ENCODE measurements around the gene C2orf68.

C2orf68 gene

GRCh38 chr2:85647823-85648526 is 36.1 kb upstream of the C2orf68 start:
- Histone ChIP-seq H3K4me2 (ENCODE audit: low read depth, low read length, poor library complexity, severe bottlenecking) (no peak overlapping the region), H3K9me3 (ENCODE audit: insufficient read depth, low read length) (no peaks in the 10 kb centered on the region), H3K79me2 (ENCODE audit: insufficient read depth, low read length) (no peaks in the 10 kb centered on the region), H3K27me3 (ENCODE audit: low read length) (no peaks in the 10 kb centered on the region), H4K20me1 (ENCODE audit: low read depth, low read length) (0 out of 2 replicates have a peak, but pooled peaks cover 8% of the 10 kb centered on the region), H3K27ac (ENCODE audit: low read depth, low read length) (no peak overlapping the region), H3K4me3 (ENCODE audit: insufficient read depth, low read length, poor library complexity, severe bottlenecking) (no peak overlapping the region), H3K9ac (ENCODE audit: low read length) (no peak overlapping the region), H3K9me2 (replicated peaks; ENCODE audit: insufficient read depth, low read length) (no peaks in the 10 kb centered on the region), H3F3A (ENCODE audit: insufficient read depth) (no peaks in the 10 kb centered on the region), H3K36me3 (ENCODE audit: low read length) (peaks cover 22% of the 10 kb centered on the region), H2AFZ (ENCODE audit: low read depth, low read length, severe bottlenecking) (no peak overlapping the region)
- TF ChIP-seq EZH2phosphoT487 (conservative IDR thresholded peaks at IDR 0.05; ENCODE audit: low read length): no peak
- TF ChIP-seq CTCF (IDR thresholded peaks at IDR 0.05; ENCODE audit: insufficient read depth, low read length, poor library complexity, severe bottlenecking): no peak

GRCh38 chr2:85646166-85646565 is 34.3 kb upstream of the C2orf68 start:
- Histone ChIP-seq H3K36me3 (ENCODE audit: low read length) (peaks cover 34% of the 10 kb centered on the region), H2AFZ (ENCODE audit: low read depth, low read length, severe bottlenecking) (no peak overlapping the region), H3K79me2 (ENCODE audit: insufficient read depth, low read length) (no peaks in the 10 kb centered on the region), H3K27me3 (ENCODE audit: low read length) (no peaks in the 10 kb centered on the region), H3K9me3 (ENCODE audit: insufficient read depth, low read length) (no peaks in the 10 kb centered on the region), H4K20me1 (ENCODE audit: low read depth, low read length) (0 out of 2 replicates have a peak, but pooled peaks cover 8% of the 10 kb centered on the region), H3K4me2 (ENCODE audit: low read depth, low read length, poor library complexity, severe bottlenecking) (no peak overlapping the region), H3K9ac (ENCODE audit: low read length) (no peak overlapping the region), H3K9me2 (replicated peaks; ENCODE audit: insufficient read depth, low read length) (no peaks in the 10 kb centered on the region), H3K4me3 (ENCODE audit: insufficient read depth, low read length, poor library complexity, severe bottlenecking) (no peak overlapping the region), H3F3A (ENCODE audit: insufficient read depth) (no peaks in the 10 kb centered on the region), H3K27ac (ENCODE audit: low read depth, low read length) (no peak overlapping the region)
- TF ChIP-seq EZH2phosphoT487 (conservative IDR thresholded peaks at IDR 0.05; ENCODE audit: low read length) (no peak), CTCF (IDR thresholded peaks at IDR 0.05; ENCODE audit: insufficient read depth, low read length, poor library complexity, severe bottlenecking) (no peak)

GRCh38 chr2:85644909-85645308 is 33.0 kb upstream of the C2orf68 start:
- H3K36me3 ChIP-seq (ENCODE audit: low read length): peaks cover 40% of the 10 kb centered on the region
- no peaks in the 10 kb centered on the region for H3K9me3 ChIP-seq (ENCODE audit: insufficient read depth, low read length)
- H3K4me2 ChIP-seq (ENCODE audit: low read depth, low read length, poor library complexity, severe bottlenecking): no peak overlapping the region
- H3K9me2 ChIP-seq (replicated peaks; ENCODE audit: insufficient read depth, low read length): no peaks in the 10 kb centered on the region
- no peak overlapping the region for H3K27ac ChIP-seq (ENCODE audit: low read depth, low read length)
- no peak overlapping the region for H3K4me3 ChIP-seq (ENCODE audit: insufficient read depth, low read length, poor library complexity, severe bottlenecking)
- no peaks in the 10 kb centered on the region for H3K27me3 ChIP-seq (ENCODE audit: low read length)
- TF ChIP-seq CTCF (IDR thresholded peaks at IDR 0.05; ENCODE audit: insufficient read depth, low read length, poor library complexity, severe bottlenecking): no peak
- TF ChIP-seq EZH2phosphoT487 (conservative IDR thresholded peaks at IDR 0.05; ENCODE audit: low read length): no peak
- H3K9ac ChIP-seq (ENCODE audit: low read length): no peak overlapping the region
- H3F3A ChIP-seq (ENCODE audit: insufficient read depth): no peaks in the 10 kb centered on the region
- 0 out of 2 replicates have a peak, but pooled peaks cover 8% of the 10 kb centered on the region for H4K20me1 ChIP-seq (ENCODE audit: low read depth, low read length)
- no peak overlapping the region for H2AFZ ChIP-seq (ENCODE audit: low read depth, low read length, severe bottlenecking)
- no peaks in the 10 kb centered on the region for H3K79me2 ChIP-seq (ENCODE audit: insufficient read depth, low read length)

Measured in SU-DHL-6 (cell line).